Calu3 (cell line): Measurements from ENCODE around the gene PNKP. TPM values are rescaled to one million over a fixed set of nuclear protein-coding genes. Genes with fewer than 3 reads are reported as not detected.
A peak's percentile ranks its signal among the peaks of the same experiment; 100 is the strongest.

Source experiments
- BruUV-seq: library from RNA; stranded (reverse); fragments of 400-500 nt; replicated peaks from 2 replicates; lab custom pipeline; 2021; lab: Mats Ljungman, UMichigan
- CTCF ChIA-PET: fragments of 300-600 bp; sonication (Branson Sonifier 250); formaldehyde crosslinking; loops from one replicate; lab custom pipeline; 2022; ENCODE audit warnings: antibody characterized with exemption; lab: Charles Lee
- DNase-seq: peaks from one replicate; pipeline ENCODE4 v3.0.0; 2022
- H3K27ac Mint-ChIP-seq: one replicate; pipeline ENCODE4 v1.8.0; 2022; ENCODE audit warnings: mixed read lengths; ENCODE audit not compliant: unreplicated experiment
- H3K27me3 Mint-ChIP-seq: one replicate; pipeline ENCODE4 v1.8.0; 2022; ENCODE audit warnings: mixed read lengths; ENCODE audit not compliant: unreplicated experiment
- H3K36me3 Mint-ChIP-seq: one replicate; pipeline ENCODE4 v1.8.0; 2022; ENCODE audit warnings: mild to moderate bottlenecking, moderate library complexity, mixed read lengths; ENCODE audit not compliant: insufficient read depth, unreplicated experiment
- H3K4me1 Mint-ChIP-seq: one replicate; pipeline ENCODE4 v1.8.0; 2022; ENCODE audit warnings: mild to moderate bottlenecking, low read depth, mixed read lengths; ENCODE audit not compliant: unreplicated experiment
- H3K4me3 Mint-ChIP-seq: one replicate; pipeline ENCODE4 v1.8.0; 2022; ENCODE audit warnings: mild to moderate bottlenecking, low read depth, moderate library complexity, mixed read lengths; ENCODE audit not compliant: unreplicated experiment
- H3K9me3 Mint-ChIP-seq: one replicate; pipeline ENCODE4 v1.8.0; 2022; ENCODE audit warnings: low read depth, mixed read lengths; ENCODE audit not compliant: unreplicated experiment
- CTCF ChIP-seq: fragments of 200-600 bp; IDR thresholded peaks from one replicate; pipeline ENCODE4 v1.8.0; 2022; ENCODE audit warnings: antibody characterized with exemption; ENCODE audit not compliant: unreplicated experiment
- intact Hi-C: fragments of 100-400 bp; cut with micrococcal nuclease; formaldehyde crosslinking; loops from one replicate; pipeline ENCODE4 v1.10.0; 2022; ENCODE audit not compliant: unreplicated experiment
- total RNA-seq: library from RNA; stranded (reverse); gene quantifications from 2 replicates; pipeline ENCODE4 v1.2.3, GENCODE V29; 2022

The PNKP gene
- total RNA-seq, 1 experiment from 2014 or later, result 189 TPM

- Mint-ChIP-seq H3K36me3 (peaks cover 57% of the 10 kb centered on the region), H3K27me3 (no peaks in the 10 kb centered on the region), H3K9me3 (no peaks in the 10 kb centered on the region), H3K27ac (no peak overlapping the region), H3K4me1 (peaks cover 12% of the 10 kb centered on the region), H3K4me3 (no peak overlapping the region)
- CTCF ChIA-PET, result interaction anchor here (0.5 to 0.6 kb wide), 2 partner anchors 13 to 79 kb away, joined by 3 to 5 read pairs; no protein-coding TSS in a partner anchor
- TF ChIP-seq CTCF, result no peak
- TSS peak; percentile 55 for BruUV-seq
- intact Hi-C loops, result no loop called here
- DNase-seq, result no peak
Measured at GRCh38 chr19:49906879-49907564, 39.6 kb upstream of the PNKP start.

DNA sequence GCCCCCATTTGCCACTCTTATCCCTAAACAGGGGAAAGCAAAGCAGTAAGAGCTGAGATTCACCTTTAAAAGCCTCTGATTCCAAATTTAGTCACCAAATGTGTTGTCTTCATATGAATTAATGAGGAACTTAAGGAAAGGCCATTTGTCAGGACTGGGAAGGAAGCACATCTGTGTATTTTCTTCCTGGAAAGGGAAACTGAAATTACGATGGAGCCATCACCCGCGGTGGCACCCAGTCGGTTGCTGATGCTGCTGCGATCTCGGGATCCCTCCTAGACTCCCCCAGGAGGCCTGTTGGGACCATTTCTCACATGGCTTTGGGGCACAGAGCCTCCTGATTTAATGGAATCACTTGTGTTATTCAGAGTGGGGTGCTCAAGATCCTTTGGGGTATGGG, 36.8 kb upstream of the PNKP start:
- TF ChIP-seq CTCF, result no peak
- no peak for DNase-seq
- Mint-ChIP-seq H3K27ac (no peak overlapping the region), H3K4me3 (no peak overlapping the region), H3K36me3 (peaks cover 37% of the 10 kb centered on the region), H3K9me3 (no peaks in the 10 kb centered on the region), H3K27me3 (no peaks in the 10 kb centered on the region), H3K4me1 (no peaks in the 10 kb centered on the region)
- intact Hi-C loops, result no loop called here
- CTCF ChIA-PET, result no interaction called here
- BruUV-seq, result no TSS peak

DNA sequence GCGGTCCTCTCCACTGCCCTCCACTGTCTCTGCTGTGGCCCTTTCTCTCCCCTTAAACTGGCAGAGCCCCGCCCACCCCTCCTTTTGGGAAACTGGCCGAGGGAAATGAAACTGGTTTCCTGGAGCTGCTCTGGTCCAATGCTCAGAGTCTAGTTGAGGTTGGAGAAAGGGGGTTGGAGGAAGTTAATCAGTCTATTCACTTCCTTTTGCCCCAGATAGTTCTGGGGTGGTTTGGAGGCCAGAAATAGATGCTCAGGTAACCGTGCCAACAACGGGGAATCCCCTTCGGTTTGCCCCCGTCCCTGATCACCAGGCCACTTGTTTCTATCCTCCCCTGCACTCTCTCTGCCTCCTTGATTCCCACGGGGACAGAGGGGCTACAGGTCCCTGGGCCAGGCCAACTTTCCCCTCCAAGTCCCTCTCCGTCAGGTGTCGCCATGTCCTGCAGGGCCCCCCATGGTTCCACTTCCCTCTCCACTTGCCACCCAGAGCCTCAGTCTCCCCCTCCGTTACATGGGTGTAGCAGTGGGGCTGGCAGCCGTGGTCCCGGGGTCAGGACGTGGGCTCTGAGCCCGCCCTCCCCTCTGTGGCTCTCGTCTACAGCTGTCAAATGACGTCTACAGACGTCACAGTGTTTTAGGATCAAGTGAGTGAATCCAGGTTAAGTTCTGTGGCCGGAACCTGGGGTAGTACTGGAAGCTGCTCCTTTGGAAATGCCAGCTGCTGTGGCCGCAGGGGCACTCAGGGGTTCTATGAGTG, 29.7 kb upstream of the PNKP start, which contains the start of gene IL4I1:
Gene IL4I1 (minus strand): TSS at position 25 of the 759 bp plus-strand sequence. CDS start 727 bp downstream, outside the sequence.
- H3K4me1 Mint-ChIP-seq, result peaks cover 22% of the 10 kb centered on the region
- no peaks in the 10 kb centered on the region for H3K9me3 Mint-ChIP-seq
- peaks cover 15% of the 10 kb centered on the region for H3K36me3 Mint-ChIP-seq
- DNase-seq, result peak; percentile 63
- BruUV-seq, result no TSS peak
- intact Hi-C loops, result no loop called here
- CTCF ChIA-PET, result interaction anchor here (1.6 kb wide), 1 partner anchor 31 kb away, joined by 8 read pairs; no protein-coding TSS in a partner anchor
- peak within 1 kb of the TSS; percentile 57 for H3K27ac Mint-ChIP-seq
- H3K4me3 Mint-ChIP-seq, result peak within 1 kb of the TSS; percentile 47
- no peak for TF ChIP-seq CTCF
- H3K27me3 Mint-ChIP-seq, result peaks cover 15% of the 10 kb centered on the region

GRCh38 chr19:49895566-49896297, 28.4 kb upstream of the PNKP start:
- CTCF ChIA-PET, result interaction anchor here (1.0 to 1.6 kb wide), 2 partner anchors 33 to 228 kb away, joined by 3 to 8 read pairs; no protein-coding TSS in a partner anchor
- Mint-ChIP-seq H3K4me3 (no peak overlapping the region), H3K36me3 (peaks cover 15% of the 10 kb centered on the region), H3K9me3 (no peaks in the 10 kb centered on the region), H3K4me1 (peaks cover 22% of the 10 kb centered on the region), H3K27ac (no peak overlapping the region), H3K27me3 (peaks cover 17% of the 10 kb centered on the region)
- TF ChIP-seq CTCF, result no peak
- DNase-seq, result no peak
- intact Hi-C loops, result no loop called here
- BruUV-seq, result no TSS peak
